ENCODE measurements around the gene ITGA1.
"Not testable (repeated sequence)": the region's sequence is repeated elsewhere in the genome, so short reads cannot be mapped to it uniquely, and the experiment has no call there.

ITGA1 gene

DNA sequence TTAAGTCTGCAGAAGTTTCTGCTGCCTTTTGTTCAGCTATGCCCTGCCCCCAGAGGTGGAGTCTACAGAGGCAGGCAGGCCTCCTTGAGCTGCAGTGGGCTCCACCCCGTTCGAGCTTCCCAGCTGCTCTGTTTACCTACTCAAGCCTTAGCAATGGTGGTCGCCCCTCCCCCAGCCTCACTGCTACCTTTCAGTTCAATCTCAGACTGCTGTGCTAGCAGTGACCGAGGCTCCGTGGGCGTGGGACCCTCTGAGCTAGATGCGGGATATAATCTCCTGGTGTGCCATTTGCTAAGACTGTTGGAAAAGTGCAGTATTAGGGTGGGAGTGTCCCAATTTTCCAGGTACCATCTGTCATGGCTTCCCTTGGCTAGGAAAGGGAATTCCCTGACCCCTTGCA, 188.4 kb downstream of the ITGA1 start:
- not testable (repeated sequence) for DNase-seq

DNA sequence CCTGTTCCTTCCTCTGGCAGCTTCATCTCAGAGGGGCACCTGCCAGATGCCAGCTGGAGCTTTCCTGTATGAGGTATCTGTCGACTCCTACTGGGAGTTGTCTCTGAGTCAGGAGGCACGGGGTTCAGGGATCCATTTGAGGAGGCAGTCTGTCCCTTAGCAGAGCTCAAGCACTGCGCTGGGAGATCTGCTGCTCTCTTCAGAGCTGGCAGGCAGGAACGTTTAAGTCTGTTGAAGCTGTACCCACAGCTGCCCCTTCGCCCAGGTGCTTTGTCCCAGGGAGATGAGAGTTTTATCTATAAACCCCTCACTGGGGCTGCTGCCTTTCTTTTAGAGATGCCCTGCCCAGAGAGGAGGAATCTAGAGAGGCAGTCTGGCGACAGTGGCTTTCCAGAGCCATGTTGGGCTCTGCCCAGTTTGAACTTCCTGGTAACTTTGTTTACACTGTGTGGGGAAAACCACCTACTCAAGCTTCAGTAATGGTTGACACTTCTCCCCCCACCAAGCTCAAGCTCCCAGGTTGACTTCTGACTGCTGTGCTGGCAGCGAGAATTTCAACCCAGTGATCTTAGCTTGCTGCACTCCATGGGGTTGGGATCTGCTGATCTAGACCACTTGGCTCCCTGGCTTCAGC, 189.7 kb downstream of the ITGA1 start:
- no peak for DNase-seq

DNA sequence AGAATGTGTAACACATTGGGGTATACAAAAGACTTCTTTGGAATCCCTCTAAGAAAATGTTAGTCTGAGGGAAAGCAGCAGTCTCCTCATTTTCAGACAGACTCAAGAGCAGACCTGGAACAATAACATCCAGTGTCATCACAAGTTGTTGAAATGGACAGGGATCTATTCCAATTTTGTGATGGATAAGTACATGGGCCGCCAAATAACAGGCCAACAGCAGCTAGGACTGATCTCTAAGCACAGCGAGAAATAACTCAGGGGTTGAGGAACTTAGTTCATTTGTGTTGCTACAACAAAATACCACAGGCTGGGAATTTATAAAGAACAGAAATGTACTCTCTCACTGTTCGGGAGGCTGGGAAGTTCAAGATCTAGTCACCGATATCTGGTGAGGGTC, 193.8 kb downstream of the ITGA1 start:
- DNase-seq = no peak

DNA sequence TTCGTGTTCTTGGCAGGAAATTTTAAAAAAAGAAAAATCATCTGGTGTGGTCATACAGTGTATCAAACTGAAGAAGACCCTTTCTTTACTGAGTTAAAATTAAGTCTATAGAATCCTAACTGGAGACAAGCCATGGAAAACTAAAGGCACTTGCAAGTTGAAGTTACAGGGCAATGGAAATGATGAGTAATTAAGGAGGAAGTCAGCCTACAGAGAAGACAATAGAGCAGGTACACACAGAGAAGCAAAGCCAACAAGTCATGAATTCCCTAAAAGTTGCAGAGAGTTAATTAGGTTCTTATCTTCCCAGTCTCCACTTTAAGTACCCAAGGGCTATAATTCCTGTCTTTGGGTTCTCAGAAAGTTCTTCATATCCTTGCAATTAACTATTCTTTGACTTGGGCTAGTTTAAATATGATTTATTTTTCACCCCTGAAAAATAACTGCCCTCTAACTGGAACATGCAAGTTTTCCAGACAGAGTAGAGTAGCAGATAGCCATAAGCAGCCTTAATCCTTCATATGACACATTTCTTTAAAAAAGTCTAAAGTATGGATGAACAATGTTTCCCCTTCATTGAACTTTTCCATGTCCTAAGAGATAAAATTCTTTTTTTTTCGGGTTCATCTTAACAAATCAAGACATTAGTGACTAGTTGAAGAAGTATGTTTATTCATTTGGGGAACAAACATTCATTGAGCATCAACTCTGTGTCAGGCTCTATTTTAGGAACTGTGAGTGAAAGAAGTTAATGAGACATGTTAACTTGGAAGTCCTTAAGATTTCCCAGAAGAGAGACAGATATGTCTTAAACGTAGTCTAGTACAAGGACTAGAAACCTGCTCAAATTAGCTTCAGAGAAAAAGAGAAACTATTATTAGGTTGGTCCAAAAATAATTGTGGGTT, 196.3 kb downstream of the ITGA1 start:
- no peak for DNase-seq

DNA sequence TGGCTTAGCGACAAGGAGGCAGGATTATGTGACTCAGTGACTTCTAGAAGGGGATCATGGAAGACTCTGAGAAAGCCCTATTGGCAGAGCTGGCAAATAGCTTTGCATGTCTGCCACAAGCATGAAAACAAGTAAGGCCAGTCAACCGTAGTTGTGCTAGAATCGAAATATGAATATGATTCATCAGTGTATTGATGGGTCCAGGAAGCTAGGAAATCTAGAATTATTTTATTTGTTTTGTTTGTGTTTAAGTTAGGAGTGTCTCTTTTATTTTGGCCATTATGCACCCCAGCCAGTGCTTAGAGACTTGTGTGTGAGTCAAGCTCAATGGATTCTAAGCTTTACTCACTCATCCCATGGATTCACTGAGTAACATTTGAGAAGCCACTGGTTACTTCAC, 197.6 kb downstream of the ITGA1 start:
- no peak for DNase-seq

DNA sequence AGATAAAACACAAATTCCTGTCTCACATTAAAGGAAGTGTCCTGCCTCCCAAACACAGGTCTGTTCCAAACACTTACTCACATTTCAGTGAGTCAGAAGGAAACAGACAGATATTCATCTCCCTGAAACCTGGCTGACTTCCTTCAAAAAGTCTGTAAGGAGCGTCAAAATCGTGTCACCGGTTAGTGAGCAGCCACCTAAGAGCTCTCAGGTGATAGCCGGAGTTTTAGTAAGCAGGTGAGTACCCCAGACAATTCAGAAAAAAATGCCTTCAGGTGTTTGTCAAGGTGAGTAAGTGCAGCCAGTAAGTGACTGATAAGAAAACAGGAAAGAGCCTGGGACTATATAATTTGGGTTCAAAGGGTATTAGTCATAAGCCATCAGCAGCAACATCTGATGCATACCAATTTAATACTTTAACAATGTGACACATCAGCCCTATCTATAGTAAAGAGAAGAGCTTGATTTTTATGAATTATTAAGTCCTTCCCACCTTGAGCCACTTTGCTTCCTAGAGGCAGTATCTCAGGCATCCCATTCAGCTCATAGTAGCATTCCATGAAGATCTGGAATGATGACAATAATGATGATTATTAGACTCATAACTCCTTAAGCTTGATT, 200.1 kb downstream of the ITGA1 start:
- no peak for DNase-seq

DNA sequence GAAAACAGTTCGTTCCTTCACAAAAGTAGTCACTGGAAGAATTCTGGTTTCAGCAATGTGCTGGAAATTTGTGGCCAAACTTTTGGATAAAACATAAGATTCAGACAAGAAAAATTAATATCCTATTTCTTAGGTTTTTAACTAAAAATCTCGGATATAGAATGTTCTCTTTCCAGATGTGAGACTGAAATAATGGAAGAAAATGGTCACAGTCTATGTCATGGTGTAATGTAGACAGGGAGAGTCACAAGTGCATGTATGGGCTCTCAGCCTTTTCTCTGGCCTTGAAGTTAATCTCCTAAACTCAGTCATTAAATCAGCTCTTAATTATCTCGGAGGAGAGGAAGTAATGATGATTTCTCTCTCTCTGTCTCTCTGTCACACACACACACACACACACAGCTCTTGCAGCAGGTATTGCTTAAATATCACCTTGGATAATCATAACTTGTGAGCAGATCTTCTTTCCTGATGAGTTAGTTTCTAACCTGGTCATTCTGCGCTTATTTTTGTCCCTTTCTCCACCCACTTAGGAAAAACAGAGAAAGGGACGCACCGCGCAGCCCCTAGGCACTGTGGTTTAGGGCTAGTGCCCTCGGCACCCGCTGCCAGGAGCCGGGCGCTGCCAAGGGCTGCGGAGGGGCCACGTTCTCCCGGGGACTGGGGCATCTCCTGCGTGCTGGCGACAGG, 200.8 kb downstream of the ITGA1 start:
- no peak for DNase-seq

DNA sequence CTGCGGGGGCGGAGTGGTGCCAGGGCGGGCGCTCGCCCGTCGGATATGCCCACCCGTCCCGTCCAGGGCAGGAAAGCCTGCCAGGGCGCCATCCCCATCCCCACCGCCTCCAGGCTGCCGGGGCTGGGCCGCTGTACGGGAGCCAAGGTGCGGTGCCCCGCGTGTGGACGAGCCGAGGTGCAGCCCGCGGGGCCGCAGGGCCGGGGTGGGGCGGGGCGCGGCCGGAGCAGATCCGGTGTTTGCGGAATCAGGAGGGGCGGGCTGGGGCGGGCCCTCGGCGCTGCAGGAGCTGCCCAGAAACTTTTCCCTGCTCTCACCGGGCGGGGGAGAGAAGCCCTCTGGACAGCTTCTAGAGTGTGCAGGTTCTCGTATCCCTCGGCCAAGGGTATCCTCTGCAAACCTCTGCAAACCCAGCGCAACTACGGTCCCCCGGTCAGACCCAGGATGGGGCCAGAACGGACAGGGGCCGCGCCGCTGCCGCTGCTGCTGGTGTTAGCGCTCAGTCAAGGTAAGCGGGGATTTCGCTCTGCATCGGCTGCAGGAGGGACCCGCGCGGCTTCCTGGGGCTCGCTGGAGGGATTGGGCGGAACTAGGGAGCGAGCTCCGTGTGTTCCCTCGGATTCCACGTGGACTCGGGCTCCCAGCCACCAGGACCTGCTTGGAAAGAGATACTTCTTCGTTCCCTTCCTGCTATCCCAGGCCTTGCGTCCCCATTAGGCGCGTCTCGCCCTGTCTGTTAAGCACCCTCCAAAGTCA, 201.5 kb downstream of the ITGA1 start, which contains the start of gene ITGA2:
Gene ITGA2, plus strand, starts transcription at position 328 of the 756 bp plus-strand sequence. Its CDS starts 117 bp downstream, at position 445.
- peak in 1 of 2 experiments; percentile 49 for DNase-seq

DNA sequence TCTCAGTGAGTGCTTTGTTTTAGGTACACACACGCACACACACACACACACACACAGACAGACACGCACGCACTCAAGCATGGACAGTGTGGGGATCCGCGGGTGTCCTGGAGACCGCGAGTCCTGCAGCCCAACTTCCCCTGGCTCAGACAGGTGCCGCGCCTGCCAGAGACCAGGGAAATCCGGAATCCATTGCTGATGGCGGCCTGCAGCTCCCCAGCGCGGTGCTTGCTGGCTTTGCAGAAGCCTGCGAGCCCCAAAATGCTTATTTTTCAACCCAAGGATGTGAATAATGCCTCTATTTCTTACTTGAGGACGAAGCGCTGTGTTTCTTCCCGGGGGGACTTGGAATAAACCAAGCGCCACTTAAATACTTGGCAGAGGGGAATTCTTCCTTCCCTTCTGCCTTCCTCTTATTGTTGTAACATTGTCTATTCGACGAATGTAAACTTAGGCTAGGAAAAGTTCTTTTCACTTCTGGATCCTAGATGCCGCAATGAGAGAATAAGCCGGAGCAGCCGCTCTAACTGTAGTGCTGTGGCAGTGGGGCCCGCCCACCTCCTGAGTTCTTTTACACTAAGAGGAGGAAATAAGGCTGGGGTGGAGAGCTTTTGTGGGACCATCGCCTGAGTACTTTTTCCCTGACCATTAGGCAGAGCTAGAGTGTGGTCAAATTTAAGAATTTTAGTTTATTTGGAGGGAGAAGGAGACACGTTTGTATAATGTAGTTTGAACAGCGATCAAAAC, 202.2 kb downstream of the ITGA1 start:
- peak; percentile 29 to 45 for DNase-seq

DNA sequence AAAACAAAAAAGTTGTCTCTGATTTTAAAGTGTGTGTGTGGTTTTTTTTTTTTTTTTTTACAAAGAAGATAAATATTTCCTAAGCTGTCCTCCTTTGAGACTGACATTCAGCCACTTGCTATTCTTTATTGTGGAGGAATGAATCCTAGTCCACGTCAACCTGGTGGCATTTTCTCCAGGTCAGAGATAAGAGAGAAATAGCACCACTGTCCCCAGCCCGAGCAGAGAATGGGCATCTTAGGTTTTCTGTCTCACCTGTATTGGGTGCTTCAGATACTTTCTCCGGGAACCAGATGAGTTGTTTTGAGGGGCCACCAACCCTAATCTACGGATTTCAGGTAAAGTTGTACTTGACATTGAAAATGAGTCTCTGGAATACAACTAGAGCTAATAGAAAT, 202.8 kb downstream of the ITGA1 start:
- no peak for DNase-seq

DNA sequence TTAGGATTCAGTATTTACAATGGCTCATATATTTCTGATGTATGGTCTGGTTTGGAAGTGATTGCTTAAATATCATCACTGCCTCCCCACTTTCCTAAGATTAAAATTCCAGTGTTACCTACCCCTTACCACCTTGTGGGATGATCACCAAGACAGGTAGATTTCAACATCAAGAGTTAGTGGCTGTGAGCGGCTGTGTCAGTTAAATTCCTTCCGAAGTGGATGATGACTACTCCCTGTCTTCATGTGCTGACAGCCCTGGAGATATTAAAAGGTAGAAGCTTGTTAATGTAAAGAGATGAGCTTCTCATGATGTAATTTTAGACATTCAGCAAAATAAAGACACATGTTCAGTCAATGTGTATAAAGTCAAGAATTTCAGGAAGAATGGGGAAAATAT, 205.7 kb downstream of the ITGA1 start:
- DNase-seq = no peak

DNA sequence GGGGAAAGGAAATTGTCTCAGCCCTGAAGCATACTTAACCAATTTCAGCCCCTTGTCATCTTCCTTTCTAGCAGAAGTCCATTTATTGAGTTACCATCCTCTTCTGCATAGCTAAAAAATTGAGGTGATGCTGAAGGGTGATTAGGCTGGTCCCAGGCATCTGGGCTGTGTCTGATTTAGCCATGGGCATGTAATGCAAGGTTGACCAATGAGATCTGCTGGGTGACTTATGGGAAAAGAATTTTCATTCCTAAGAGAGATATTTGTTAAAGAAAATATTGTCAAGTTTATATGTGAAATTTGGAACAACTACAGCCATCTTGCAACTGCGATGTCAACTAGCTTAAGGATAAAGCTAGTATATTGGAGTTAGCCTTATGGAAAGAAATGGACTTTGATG, 206.6 kb downstream of the ITGA1 start:
- DNase-seq = no peak

DNA sequence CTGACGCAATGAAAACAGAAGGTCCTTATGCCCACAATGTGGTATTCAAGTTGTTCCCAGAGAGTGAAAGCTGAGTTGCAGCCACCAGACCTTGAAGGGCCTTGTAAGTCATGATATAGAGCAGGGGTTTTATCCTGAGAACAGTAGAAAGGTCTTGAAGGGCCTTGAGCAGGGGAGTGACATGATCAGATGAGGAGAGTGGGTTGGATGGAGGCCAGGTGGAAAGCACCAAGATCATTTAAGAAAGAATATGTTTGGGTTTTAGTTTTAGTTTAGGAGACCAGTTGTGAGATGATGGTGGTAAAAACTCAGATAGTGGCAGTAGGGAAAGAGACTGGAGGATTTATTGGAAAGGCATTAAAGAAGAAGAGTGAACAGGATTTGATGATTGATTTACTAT, 207.4 kb downstream of the ITGA1 start:
- DNase-seq = no peak

DNA sequence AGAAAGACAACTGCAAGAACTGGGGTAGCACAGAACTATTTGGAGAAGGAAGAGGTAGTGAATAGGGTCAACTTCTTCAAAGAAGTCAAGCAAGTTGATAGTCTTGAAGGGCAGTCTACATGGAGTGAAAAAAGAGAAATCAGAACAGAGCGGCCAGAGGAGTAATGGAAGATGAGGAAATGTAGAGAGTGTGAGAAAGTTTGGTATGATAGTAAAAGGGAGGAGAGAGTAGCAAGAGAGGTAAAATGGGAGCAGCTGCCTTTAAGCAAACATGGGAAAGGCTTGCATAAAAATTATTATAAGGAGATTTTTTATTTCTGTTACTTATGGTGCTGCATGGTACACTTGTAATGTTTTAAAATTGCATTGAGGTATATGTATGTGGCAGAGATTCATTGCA, 208.2 kb downstream of the ITGA1 start:
- DNase-seq = no peak

DNA sequence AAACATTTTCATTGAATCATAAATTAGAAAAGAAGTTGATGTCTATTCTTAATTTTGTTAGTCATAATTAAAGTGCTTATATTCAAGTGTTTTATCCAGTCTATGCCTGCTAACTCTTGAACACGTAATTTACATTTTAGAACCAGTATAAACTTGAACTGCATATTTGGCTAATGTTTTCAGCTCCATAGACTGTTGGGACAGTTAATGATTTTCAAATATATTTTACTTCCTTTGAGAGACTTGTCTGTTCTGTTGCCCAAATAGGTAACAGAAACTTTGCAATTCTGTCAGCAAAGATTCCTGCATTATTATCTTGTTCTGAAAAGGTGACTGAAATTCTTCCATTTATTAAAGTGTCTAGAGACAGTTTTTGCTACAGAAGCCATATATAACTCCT, 209.3 kb downstream of the ITGA1 start:
- no peak for DNase-seq

DNA sequence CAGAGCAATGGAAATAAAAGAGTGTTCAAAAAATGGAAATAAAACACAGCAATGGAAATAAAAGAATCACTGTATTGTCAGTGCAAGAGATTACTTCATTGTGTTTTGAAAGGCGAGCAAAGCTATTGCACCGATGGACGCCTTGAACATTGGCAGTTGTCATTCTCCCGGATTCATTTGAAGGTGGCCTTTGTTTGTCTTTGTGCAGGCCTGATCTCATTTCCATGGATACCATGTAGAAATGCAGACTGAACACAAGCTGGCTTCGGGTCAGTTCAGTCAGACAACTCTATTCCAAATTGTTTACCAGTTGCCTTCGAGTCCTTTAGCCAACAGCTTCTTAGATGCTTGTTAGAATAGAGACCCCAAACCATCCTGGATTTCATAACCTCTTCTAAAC, 209.7 kb downstream of the ITGA1 start:
- no peak for DNase-seq

DNA sequence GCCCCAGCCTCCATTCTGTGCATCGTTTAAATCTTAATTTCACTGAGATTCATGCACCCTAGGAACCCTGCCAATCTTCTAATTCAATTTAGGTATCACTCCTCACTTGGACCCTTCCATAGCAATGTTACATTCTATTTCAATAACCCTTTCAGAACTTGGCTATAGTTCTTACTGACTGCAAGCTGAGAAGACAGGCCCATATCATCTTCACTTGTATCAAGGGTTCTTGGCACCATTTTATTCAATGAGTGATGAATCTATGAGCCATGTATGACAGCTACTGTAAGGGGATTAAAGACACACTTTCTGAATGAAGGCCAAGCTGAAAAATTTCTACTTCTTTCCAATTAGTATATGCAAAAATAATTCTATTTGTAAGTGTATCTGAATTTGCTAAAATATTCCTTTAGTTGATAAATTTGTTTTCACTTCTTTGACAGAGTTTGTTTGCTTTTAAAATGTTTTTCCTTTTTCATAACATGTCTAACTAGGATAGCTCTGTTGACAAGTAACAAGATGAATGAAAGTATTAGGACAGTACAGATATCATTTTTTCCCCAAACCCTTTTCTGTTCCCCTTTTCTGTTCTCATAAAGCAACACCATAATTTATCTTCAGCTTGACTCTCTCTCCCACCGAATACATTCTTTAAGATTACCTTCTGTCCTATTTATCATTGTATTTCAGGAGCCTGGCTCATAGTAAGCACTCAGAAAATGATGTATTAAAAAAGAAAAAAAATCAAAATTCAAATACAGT, 211.0 kb downstream of the ITGA1 start:
- no peak for DNase-seq

DNA sequence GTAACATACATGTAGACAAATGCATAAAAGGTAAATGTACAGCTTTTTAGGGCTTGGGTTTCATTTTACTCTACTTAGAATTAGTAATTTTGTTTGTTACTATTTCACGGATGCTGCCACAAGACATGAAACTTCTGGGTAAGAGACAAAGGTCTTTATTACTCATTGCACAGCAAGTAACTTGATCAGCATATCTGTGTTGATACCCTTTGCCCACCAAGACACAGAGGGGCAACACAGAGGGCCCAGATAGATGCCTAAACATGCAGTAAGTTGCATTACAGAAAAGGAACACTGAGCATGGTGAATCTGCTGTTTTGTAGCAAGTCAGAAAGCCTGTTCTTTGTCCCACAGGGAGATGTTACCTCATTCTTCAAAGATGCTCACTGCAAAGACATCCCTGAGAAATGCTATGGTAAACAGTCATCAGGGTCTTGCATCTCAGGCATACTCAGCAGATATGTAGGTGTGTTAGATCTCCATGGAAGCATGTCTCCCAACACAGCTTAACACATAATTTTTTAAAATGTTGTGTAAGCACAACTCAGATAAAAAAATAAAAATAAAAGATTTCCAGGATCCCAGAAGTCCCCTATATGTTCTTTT, 211.7 kb downstream of the ITGA1 start:
- no peak for DNase-seq

DNA sequence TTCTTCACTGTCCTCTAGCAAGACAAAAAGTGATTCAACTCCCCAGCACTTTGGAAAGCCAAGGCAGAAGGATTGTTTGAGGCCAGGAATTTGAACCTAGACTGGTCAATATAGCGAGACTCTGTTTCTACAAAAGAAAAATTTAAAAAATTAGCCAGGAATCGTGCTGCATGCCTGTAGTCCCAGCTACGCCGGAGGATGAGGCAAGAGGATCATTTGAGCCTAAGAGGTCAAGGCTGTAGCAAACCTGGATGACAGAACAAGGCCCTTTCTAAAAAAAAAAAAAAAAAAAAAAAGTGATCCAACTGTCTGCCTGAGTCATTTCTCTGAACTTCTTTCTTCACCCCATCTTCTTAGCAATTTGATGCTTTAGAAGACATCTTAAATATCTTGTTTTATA, 213.8 kb downstream of the ITGA1 start:
- no peak for DNase-seq

DNA sequence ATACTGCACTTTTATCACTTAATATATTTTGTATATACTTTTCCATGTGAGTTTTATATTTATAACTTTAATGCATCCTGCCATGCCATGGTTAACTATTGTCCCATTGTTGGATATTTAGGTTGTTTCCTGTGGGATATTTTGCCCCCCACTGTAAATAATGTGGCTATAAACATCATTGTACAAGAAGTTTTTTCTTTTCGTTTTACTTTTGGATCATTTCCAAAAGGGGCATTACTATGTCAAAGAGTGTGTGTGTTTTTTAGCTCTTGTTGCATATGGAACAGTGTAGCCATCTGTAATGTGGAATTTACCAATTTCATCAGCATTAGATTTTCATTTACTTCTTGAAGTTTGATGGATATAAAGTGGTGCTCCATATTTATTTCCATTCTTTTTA, 214.8 kb downstream of the ITGA1 start:
- DNase-seq = no peak

DNA sequence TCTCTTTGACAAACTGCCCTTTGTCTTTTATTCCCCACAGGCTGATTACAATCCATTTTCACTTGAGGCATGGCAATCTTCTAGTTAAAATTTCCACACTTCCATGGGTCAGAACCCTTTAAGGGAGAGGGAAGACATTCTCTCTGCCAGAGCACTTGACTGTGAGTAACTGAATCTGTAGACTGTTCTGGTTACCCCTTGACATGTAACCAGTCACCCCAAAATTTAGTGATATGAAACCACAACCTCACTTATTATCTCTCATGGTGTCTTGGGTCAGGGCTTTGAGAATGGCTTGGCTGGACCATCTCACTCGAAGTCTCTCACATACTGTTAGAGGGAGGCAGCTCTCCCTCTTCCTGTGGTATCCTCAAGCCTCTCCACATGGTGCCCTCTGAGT, 215.4 kb downstream of the ITGA1 start:
- no peak for DNase-seq
